Stimulated activated CD4-positive, alpha-beta T cell treated with anti-CD3 and anti-CD28 coated beads, Interleukin-4, amount 100 ng/mL, for 24 hours (primary cell): ENCODE measurements around the gene PPP5C.
A peak's percentile ranks its signal among the peaks of the same experiment; 100 is the strongest.
"Not testable (repeated sequence)": the region's sequence is repeated elsewhere in the genome, so short reads cannot be mapped to it uniquely, and the experiment has no call there.

Experiments used
- DNase-seq: peaks from one replicate; pipeline ENCODE4 v3.0.0-alpha.2; 2020

Gene PPP5C

GRCh38 chr19:46411088-46411924 lies 64.4 kb downstream of the PPP5C start:
- DNase-seq = no peak

GRCh38 chr19:46411925-46412649 lies 65.2 kb downstream of the PPP5C start:
- DNase-seq = no peak

- no peak for DNase-seq
These were observed 65.9 kb downstream of the PPP5C start for GRCh38 chr19:46412650-46413261.

- no peak for DNase-seq
These were observed 66.6 kb downstream of the PPP5C start, which contains the start of gene CCDC8 for GRCh38 chr19:46413262-46414031. Gene CCDC8 (minus strand): TSS chr19:46413564. CDS start chr19:46412810, 754 bp downstream.

GRCh38 chr19:46414899-46415298 lies 68.0 kb downstream of the PPP5C start:
- DNase-seq = not testable (repeated sequence)

- not testable (repeated sequence) for DNase-seq
These were observed 69.2 kb downstream of the PPP5C start for GRCh38 chr19:46415804-46416709.

- no peak for DNase-seq
These were observed 73.2 kb downstream of the PPP5C start for GRCh38 chr19:46420056-46420455.

GRCh38 chr19:46422344-46422743 lies 75.5 kb downstream of the PPP5C start:
- no peak for DNase-seq

- no peak for DNase-seq
These were observed 76.3 kb downstream of the PPP5C start for GRCh38 chr19:46423188-46423587.

- no peak for DNase-seq
These were observed 79.2 kb downstream of the PPP5C start for GRCh38 chr19:46426035-46426505.

GRCh38 chr19:46426506-46427162 lies 79.7 kb downstream of the PPP5C start:
- DNase-seq = peak; percentile 55

GRCh38 chr19:46427518-46428045 lies 80.7 kb downstream of the PPP5C start:
- no peak for DNase-seq

GRCh38 chr19:46428239-46429135 lies 81.6 kb downstream of the PPP5C start, which contains the start of gene PNMA8C:
Gene PNMA8C (minus strand): TSS chr19:46428936. CDS start chr19:46428359, 577 bp downstream.
- peak; percentile 41 for DNase-seq

- no peak for DNase-seq
These were observed 83.1 kb downstream of the PPP5C start for GRCh38 chr19:46429999-46430398.

GRCh38 chr19:46431824-46432223 lies 84.9 kb downstream of the PPP5C start:
- DNase-seq = no peak

- DNase-seq = not testable (repeated sequence)
These were observed 86.6 kb downstream of the PPP5C start for GRCh38 chr19:46433470-46433869.

- no peak for DNase-seq
These were observed 88.1 kb downstream of the PPP5C start for GRCh38 chr19:46435009-46435408.

GRCh38 chr19:46435689-46436088 lies 88.8 kb downstream of the PPP5C start:
- DNase-seq = not testable (repeated sequence)
